Prostate gland (tissue), 2 donors: ENCODE data around the gene STX5.

Source experiments
- CTCF ChIP-seq, 4 experiments: fragments of 200-600 bp in 2 of 4; fragments of 450-650 bp in 2 of 4; sonication (generic) in 2 of 4; IDR thresholded peaks; 1 replicate in 3 of 4; 2 replicates in 1 of 4; pipeline ENCODE4 v1.5.1; 2016 to 2019; ENCODE audit warnings: antibody characterized with exemption in 4 of 4, mild to moderate bottlenecking in 2 of 4, moderate library complexity in 2 of 4
- POLR2A ChIP-seq: fragments of 450-650 bp; IDR thresholded peaks from one replicate; pipeline ENCODE4 v1.6.1; 2016; ENCODE audit warnings: antibody characterized with exemption, mild to moderate bottlenecking

DNA sequence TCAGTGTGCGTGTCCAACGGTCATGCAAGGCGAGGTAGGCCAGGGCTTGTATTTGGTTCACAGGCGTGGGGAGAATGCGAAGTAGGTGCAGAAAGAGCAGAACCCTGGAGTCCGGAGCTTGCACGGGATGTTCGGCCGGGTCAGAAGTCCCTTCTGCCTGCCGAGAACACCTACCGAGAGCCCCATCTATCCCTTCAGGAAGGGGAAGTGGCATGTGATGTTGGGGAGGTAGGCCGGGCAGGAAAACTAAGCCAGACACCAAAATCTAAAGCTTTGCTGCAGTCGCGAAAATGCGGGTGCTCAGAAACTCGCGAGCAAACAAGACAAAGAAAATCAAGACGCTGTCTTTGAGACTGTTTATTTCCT lies 61.1 kb downstream of the STX5 start:
- TF ChIP-seq CTCF (IDR thresholded peaks at IDR 0.05) (no peak), POLR2A (no peak)
